Tibial artery (tissue), 4 donors: Measurements from ENCODE around the gene CCDC178.
"Not testable (repeated sequence)": the region's sequence is repeated elsewhere in the genome, so short reads cannot be mapped to it uniquely, and the experiment has no call there.

ENCODE experiments used
- DNase-seq, 2 donors: peaks; one replicate each; pipeline ENCODE4 v3.0.0-alpha.2; 2019
- H3K27ac ChIP-seq, 2 donors: fragments of 200-600 bp; sonication (generic) in 1 of 2; 1 replicate in 1 of 2; 2 replicates in 1 of 2; pipeline ENCODE4 v1.5.1; 2018 to 2019; ENCODE audit warnings: mild to moderate bottlenecking in 1 of 2
- H3K27me3 ChIP-seq, 2 donors: fragments of 200-600 bp; sonication (generic) in 1 of 2; one replicate each; pipeline versions ENCODE4 v1.5.1 to v1.6.0; 2016 to 2019
- H3K36me3 ChIP-seq, 3 donors: fragments of 200-600 bp; sonication (generic) in 2 of 3; one replicate each; pipeline ENCODE4 v1.5.1; 2016 to 2019; ENCODE audit warnings: mild to moderate bottlenecking in 2 of 3
- H3K4me1 ChIP-seq, 4 donors: fragments of 200-600 bp; sonication (generic) in 2 of 4; 1 replicate in 3 of 4; 2 replicates in 1 of 4; pipeline ENCODE4 v1.5.1; 2016 to 2019
- H3K4me3 ChIP-seq, 2 donors: fragments of 200-600 bp; sonication (generic) in 1 of 2; 1 replicate in 1 of 2; 2 replicates in 1 of 2; pipeline ENCODE4 v1.5.1; 2018 to 2019; ENCODE audit warnings: mild to moderate bottlenecking in 2 of 2
- H3K9me3 ChIP-seq, 3 donors: fragments of 200-600 bp; sonication (generic) in 1 of 3; one replicate each; pipeline ENCODE4 v1.5.1; 2016 to 2019
- intact Hi-C: fragments of 100-400 bp; cut with DNase I; formaldehyde crosslinking; loops from one replicate; pipeline ENCODE4 v1.15.0; 2023; ENCODE audit warnings: low total_unique reads
- TF ChIP-seq, protein P1 (sequence below), 2 experiments: fragments of 200-600 bp in 1 of 2; fragments of 450-650 bp in 1 of 2; IDR thresholded peaks; one replicate each; pipeline ENCODE4 v1.5.1; 2017 to 2019; ENCODE audit warnings: antibody characterized with exemption in 2 of 2, mild to moderate bottlenecking in 1 of 2, moderate library complexity in 1 of 2

Gene CCDC178

DNA sequence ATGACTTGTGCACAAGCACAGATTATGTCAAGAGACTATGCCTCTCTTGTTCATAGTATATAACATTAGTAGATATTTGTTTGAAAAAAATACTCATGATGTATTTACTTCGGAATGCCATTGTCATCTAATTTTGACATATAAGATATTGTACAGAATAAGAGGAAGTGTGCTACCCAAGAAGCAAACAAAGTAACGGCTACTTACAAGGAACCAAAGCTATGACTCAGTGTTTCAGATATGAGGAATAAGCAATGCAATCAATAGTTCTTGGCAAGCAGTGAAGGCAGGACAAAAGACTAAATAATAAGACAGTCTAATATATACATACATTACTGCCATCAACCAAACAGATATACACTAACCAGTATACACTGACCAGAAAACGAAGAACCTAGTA, 256.3 kb downstream of the CCDC178 start:
- TF ChIP-seq, protein P1, sequence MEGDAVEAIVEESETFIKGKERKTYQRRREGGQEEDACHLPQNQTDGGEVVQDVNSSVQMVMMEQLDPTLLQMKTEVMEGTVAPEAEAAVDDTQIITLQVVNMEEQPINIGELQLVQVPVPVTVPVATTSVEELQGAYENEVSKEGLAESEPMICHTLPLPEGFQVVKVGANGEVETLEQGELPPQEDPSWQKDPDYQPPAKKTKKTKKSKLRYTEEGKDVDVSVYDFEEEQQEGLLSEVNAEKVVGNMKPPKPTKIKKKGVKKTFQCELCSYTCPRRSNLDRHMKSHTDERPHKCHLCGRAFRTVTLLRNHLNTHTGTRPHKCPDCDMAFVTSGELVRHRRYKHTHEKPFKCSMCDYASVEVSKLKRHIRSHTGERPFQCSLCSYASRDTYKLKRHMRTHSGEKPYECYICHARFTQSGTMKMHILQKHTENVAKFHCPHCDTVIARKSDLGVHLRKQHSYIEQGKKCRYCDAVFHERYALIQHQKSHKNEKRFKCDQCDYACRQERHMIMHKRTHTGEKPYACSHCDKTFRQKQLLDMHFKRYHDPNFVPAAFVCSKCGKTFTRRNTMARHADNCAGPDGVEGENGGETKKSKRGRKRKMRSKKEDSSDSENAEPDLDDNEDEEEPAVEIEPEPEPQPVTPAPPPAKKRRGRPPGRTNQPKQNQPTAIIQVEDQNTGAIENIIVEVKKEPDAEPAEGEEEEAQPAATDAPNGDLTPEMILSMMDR (IDR thresholded peaks at IDR 0.05), result no peak
- DNase-seq, result no peak
- Histone ChIP-seq H3K9me3 (no peaks in the 10 kb centered on the region), H3K4me3 (no peak overlapping the region), H3K27me3 (no peaks in the 10 kb centered on the region), H3K36me3 (no peaks in the 10 kb centered on the region), H3K4me1 (no peaks in the 10 kb centered on the region), H3K27ac (no peak overlapping the region)
- intact Hi-C loops, result no loop called here

DNA sequence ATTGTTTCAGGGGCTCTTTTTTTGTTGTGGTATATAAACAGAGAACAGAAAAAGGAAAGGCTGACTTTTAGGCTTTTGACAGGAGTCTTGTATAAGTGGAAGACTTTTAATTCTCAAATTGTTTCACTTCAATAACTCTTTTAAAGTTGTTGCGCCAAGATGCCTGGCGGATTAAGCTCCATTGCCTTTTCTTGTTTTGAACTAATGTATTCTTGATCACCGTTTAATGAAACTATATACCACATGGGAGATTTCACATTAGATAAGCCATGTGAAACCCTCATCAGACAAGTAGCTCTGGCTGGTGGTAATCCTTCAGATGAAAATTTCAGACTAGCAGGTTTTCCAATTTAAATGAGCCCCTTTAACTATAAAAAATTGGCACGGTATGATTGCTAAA, 257.4 kb downstream of the CCDC178 start:
- TF ChIP-seq, protein P1 (IDR thresholded peaks at IDR 0.05), result no peak
- no peaks in the 10 kb centered on the region for H3K9me3 ChIP-seq
- no peak overlapping the region for H3K4me3 ChIP-seq
- no peaks in the 10 kb centered on the region for H3K27me3 ChIP-seq
- H3K4me1 ChIP-seq, result no peaks in the 10 kb centered on the region
- H3K27ac ChIP-seq, result no peak overlapping the region
- no peaks in the 10 kb centered on the region for H3K36me3 ChIP-seq
- no peak for DNase-seq
- intact Hi-C loops, result no loop called here

DNA sequence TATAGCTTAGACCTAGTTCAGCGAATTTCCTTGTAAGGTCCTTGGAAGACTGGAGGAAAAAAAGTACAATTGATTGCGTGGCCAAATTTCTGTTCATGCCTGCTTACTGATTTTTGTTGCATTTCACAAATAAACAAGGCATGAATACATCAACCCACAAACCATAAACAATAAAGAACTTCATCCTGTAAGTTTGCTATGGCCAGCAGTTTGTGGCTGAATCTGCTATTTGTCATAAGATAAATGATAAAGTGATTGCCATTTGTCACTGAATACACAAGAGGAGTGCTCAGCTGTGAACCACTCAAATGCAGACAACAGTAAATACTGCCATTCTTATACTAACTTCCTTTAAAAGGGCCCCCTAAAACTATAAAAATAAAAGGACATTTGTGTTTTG, 259.5 kb downstream of the CCDC178 start:
- no peak overlapping the region for H3K27ac ChIP-seq

DNA sequence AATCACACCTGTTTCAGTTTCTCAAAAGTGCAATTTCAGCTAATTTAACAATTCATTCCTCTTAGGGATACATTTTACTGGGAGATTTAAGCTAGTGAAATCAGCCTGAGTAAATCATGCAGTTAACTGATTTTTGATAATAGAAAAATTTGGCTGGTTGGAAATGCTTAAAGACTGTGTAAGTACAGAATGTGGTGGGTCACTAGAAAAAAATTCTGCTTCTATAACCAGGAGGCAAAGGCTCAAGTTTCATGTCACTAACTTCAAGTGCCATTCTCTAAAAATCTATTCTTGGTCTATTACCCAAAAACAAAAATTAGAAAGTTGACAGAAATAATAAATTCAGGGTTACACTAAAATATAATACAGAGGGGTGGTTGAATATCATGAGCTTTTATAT, 271.3 kb downstream of the CCDC178 start:
- intact Hi-C loops, result no loop called here
- TF ChIP-seq, protein P1 (IDR thresholded peaks at IDR 0.05), result no peak

More for the DNA sequence above, 259.5 kb downstream of the CCDC178 start:
- TF ChIP-seq, protein P1 (IDR thresholded peaks at IDR 0.05), result no peak
- intact Hi-C loops, result no loop called here
- H3K4me1 ChIP-seq, result no peaks in the 10 kb centered on the region
- no peaks in the 10 kb centered on the region for H3K27me3 ChIP-seq
- no peak for DNase-seq
- H3K36me3 ChIP-seq, result no peaks in the 10 kb centered on the region
- H3K9me3 ChIP-seq, result no peaks in the 10 kb centered on the region
- H3K4me3 ChIP-seq, result no peak overlapping the region

DNA sequence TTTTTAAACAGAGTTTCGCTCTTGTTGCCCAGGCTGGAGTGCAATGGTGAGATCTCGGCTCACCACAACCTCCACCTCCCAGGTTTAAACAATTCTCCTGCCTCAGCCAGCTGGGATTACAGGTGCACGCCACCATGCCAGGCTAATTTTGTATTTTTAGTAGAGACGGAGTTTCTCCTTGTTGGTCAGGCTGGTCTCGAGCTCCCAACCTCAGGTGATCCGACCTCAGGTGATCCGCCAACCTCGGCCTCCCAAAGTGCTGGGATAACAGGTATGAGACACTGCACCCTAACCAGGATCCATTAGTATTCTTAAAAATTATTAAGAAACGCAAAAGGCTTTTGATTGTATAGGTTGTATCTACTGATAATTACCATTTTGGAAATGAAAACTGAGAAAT, 276.4 kb downstream of the CCDC178 start:
- DNase-seq, H3K27ac ChIP-seq, H3K27me3 ChIP-seq, intact Hi-C loops, H3K36me3 ChIP-seq, H3K4me3 ChIP-seq, H3K4me1 ChIP-seq, H3K9me3 ChIP-seq: not testable (repeated sequence)

More for the DNA sequence above, 271.3 kb downstream of the CCDC178 start:
- no peak overlapping the region for H3K4me3 ChIP-seq
- H3K36me3 ChIP-seq, result no peaks in the 10 kb centered on the region
- H3K9me3 ChIP-seq, result no peaks in the 10 kb centered on the region
- H3K27ac ChIP-seq, result no peak overlapping the region
- no peaks in the 10 kb centered on the region for H3K4me1 ChIP-seq
- DNase-seq, result no peak
- no peaks in the 10 kb centered on the region for H3K27me3 ChIP-seq

DNA sequence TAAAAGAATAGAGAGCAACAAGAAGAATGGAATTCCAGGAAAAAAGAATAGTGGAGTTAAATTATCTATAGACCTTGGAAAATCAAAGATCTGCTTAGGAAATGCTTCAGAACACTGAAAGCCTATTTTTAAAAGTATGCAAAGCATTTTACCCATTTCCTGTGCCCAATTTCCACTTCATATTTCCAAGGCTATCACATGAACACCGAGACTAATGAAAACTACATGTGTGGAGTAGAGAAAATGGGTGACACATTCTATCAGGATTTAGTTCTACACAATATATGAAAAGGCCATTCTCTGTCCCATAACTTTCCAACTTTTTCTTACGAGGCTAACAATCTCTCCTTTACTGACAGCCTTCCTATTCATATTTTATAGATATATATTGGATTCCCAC, 279.4 kb downstream of the CCDC178 start:
- TF ChIP-seq, protein P1 (IDR thresholded peaks at IDR 0.05), result no peak
- H3K4me3 ChIP-seq, result no peak overlapping the region
- H3K27me3 ChIP-seq, result no peaks in the 10 kb centered on the region
- H3K9me3 ChIP-seq, result no peaks in the 10 kb centered on the region
- H3K36me3 ChIP-seq, result no peaks in the 10 kb centered on the region
- no peak overlapping the region for H3K27ac ChIP-seq
- H3K4me1 ChIP-seq, result peaks cover 0 to 5% (median 0%) of the 10 kb centered on the region in 4 donors
- intact Hi-C loops, result no loop called here
- no peak for DNase-seq
